Measurements from ENCODE around the gene IGF2. TPM values are rescaled to one million over a fixed set of nuclear protein-coding genes. Genes with fewer than 3 reads are reported as not detected.

The IGF2 gene
- total RNA-seq, 2 experiments from 2014 or later = not detected

DNA sequence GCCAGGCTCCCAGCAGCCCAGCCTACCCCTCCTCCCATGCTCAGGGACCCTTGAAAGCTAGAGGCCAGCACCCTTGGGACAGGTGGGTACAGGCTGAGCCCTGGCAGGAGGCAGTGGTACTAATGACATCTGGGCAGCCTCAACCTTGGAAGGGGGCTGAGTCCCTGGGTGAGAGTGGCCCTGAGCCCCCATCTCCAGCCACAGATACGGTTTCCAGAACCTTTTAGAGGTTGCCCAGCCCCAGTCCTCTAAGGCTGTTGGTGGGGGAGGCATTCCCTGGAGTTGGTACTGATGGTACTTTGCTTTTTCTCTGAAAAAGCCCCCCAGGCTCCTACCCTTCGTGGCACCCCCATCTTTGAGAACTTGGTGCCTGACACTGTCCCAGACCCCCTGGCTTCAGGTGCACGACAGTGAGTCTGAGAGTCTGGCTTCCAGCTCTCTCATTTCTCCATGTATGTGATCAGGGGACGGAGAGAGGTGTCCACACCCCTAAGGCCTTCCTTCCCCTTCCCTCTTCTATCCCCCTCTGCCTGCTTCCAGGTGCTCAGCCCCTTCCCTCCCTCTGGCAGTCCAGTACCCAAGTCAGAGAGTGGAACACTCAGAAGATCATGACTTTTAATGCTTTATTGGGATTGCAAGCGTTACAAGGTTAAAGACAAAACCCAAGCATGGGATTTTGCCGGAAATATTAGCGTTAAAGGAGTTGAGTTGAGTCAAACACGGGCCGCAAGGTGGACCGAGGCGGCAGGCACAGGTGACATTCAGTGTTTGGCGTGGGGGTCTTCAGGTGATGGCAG lies 10.5 kb downstream of the IGF2 start:
- DNase-seq (no peak), ATAC-seq (ENCODE audit: poor library complexity) (no peak)
- TF ChIP-seq, protein P1, sequence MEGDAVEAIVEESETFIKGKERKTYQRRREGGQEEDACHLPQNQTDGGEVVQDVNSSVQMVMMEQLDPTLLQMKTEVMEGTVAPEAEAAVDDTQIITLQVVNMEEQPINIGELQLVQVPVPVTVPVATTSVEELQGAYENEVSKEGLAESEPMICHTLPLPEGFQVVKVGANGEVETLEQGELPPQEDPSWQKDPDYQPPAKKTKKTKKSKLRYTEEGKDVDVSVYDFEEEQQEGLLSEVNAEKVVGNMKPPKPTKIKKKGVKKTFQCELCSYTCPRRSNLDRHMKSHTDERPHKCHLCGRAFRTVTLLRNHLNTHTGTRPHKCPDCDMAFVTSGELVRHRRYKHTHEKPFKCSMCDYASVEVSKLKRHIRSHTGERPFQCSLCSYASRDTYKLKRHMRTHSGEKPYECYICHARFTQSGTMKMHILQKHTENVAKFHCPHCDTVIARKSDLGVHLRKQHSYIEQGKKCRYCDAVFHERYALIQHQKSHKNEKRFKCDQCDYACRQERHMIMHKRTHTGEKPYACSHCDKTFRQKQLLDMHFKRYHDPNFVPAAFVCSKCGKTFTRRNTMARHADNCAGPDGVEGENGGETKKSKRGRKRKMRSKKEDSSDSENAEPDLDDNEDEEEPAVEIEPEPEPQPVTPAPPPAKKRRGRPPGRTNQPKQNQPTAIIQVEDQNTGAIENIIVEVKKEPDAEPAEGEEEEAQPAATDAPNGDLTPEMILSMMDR (IDR thresholded peaks at IDR 0.05) = no peak
- Histone ChIP-seq H3K36me3 (ENCODE audit: insufficient read depth, low read length) (no peaks in the 10 kb centered on the region), H3K4me1 (ENCODE audit: insufficient read depth, low read length) (no peaks in the 10 kb centered on the region), H3K4me3 (ENCODE audit: low read length) (no peak overlapping the region), H3K27me3 (ENCODE audit: control insufficient read depth in 1 of 2, insufficient read depth in 2 of 2, low read length in 2 of 2) (peaks cover 4 to 6% of the 10 kb centered on the region in 2 experiments), H3K9me3 (ENCODE audit: control insufficient read depth in 1 of 2, insufficient read depth in 1 of 2, low read length in 2 of 2) (peaks cover 0 to 10% of the 10 kb centered on the region in 2 experiments), H3K27ac (ENCODE audit: low read depth in 1 of 2, low read length in 2 of 2) (no peak overlapping the region)
- H3K27ac Mint-ChIP-seq = no peak overlapping the region
- CTCF ChIA-PET = no interaction called here
- peaks cover 21% of the 10 kb centered on the region for H3K27me3 Mint-ChIP-seq
- intact Hi-C loops (cut with DNase I, micrococcal nuclease) = no loop called here
- H3K4me1 Mint-ChIP-seq (ENCODE audit: low read depth) = no peaks in the 10 kb centered on the region
- no peaks in the 10 kb centered on the region for H3K36me3 Mint-ChIP-seq (ENCODE audit: low read depth)
- no peaks in the 10 kb centered on the region for H3K9me3 Mint-ChIP-seq
- POLR2A ChIA-PET = no interaction called here
- H3K4me3 Mint-ChIP-seq = no peak overlapping the region

DNA sequence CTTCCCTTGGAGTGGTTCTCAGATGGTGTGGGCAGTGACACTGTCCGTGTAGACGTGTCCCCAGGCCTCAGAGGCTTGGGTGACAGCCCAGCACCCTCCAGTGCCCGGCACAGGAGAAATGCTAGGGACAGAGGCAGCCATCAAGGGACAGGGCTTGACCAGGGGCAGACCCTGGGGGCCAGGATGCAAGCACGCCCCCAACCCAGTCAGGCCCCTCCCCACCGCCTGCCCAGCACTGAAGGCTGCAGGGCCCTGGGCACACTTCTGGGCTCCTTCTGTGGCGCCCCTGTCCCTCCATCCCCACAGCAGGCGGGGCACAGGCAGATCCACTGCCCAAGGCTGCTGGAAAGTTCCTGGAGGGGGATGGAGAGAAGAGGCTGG lies 11.1 kb downstream of the IGF2 start:
- peaks cover 21% of the 10 kb centered on the region for H3K27me3 Mint-ChIP-seq
- TF ChIP-seq, protein P1 (IDR thresholded peaks at IDR 0.05) = no peak
- no peak overlapping the region for H3K27ac ChIP-seq (ENCODE audit: low read depth in 1 of 2, low read length in 2 of 2)

DNA sequence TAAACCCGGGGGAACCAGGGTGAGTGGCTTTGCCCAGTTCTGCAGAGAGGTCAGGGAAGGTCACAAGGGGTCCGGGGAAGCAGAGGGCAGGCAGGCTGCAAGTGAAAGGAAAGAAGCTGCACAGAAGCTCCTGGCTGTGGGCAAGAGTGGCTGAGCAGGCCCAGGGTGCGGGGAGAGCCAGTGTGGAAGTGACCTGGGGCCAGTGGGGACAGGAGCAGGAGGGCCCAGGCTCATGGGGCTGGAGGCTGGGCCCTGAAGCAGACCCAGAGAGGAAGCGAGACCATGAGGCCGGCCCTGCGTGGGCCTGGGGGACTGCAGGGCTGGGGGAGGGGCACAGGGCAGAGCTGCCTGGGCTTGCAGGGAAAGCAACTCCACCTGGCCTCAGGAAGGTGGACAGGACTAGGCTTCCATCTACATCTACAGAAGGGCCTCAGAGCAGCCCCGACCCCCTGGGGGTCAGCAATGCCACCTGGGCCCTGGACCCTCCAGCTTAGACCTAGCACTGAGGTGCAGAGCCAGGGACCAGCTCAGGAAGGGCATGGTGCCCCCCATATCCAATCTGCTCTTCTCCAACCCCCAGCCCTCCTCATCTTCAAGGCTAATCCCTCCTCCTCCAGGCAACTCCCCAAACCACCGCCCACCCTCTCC lies 11.6 kb downstream of the IGF2 start:
- no peak overlapping the region for H3K27ac ChIP-seq (ENCODE audit: low read depth in 1 of 2, low read length in 2 of 2)
- H3K4me3 Mint-ChIP-seq = no peak overlapping the region
- no peaks in the 10 kb centered on the region for H3K4me1 ChIP-seq (ENCODE audit: insufficient read depth, low read length)
- CTCF ChIA-PET = no interaction called here
- no peaks in the 10 kb centered on the region for H3K4me1 Mint-ChIP-seq (ENCODE audit: low read depth)
- intact Hi-C loops (cut with DNase I, micrococcal nuclease) = no loop called here
- H3K36me3 ChIP-seq (ENCODE audit: insufficient read depth, low read length) = no peaks in the 10 kb centered on the region
- H3K9me3 Mint-ChIP-seq = no peaks in the 10 kb centered on the region
- TF ChIP-seq, protein P1 (IDR thresholded peaks at IDR 0.05) = no peak
- H3K9me3 ChIP-seq (ENCODE audit: control insufficient read depth in 1 of 2, insufficient read depth in 1 of 2, low read length in 2 of 2) = peaks cover 0 to 10% of the 10 kb centered on the region in 2 experiments
- no peak for DNase-seq
- no peak for ATAC-seq (ENCODE audit: poor library complexity)
- H3K27me3 Mint-ChIP-seq = peaks cover 18% of the 10 kb centered on the region
- H3K36me3 Mint-ChIP-seq (ENCODE audit: low read depth) = no peaks in the 10 kb centered on the region
- no peak overlapping the region for H3K4me3 ChIP-seq (ENCODE audit: low read length)
- peaks cover 0 to 2% of the 10 kb centered on the region in 2 experiments for H3K27me3 ChIP-seq (ENCODE audit: control insufficient read depth in 1 of 2, insufficient read depth in 2 of 2, low read length in 2 of 2)
- no peak overlapping the region for H3K27ac Mint-ChIP-seq
- POLR2A ChIA-PET = no interaction called here

More for the DNA sequence above, 11.1 kb downstream of the IGF2 start:
- H3K27ac Mint-ChIP-seq = no peak overlapping the region
- Histone ChIP-seq H3K4me3 (ENCODE audit: low read length) (no peak overlapping the region), H3K36me3 (ENCODE audit: insufficient read depth, low read length) (no peaks in the 10 kb centered on the region), H3K9me3 (ENCODE audit: control insufficient read depth in 1 of 2, insufficient read depth in 1 of 2, low read length in 2 of 2) (peaks cover 0 to 10% of the 10 kb centered on the region in 2 experiments), H3K4me1 (ENCODE audit: insufficient read depth, low read length) (no peaks in the 10 kb centered on the region), H3K27me3 (ENCODE audit: control insufficient read depth in 1 of 2, insufficient read depth in 2 of 2, low read length in 2 of 2) (peaks cover under 1 to 1% of the 10 kb centered on the region in 2 experiments)
- intact Hi-C loops (cut with DNase I, micrococcal nuclease) = no loop called here
- no peaks in the 10 kb centered on the region for H3K36me3 Mint-ChIP-seq (ENCODE audit: low read depth)
- no peaks in the 10 kb centered on the region for H3K4me1 Mint-ChIP-seq (ENCODE audit: low read depth)
- no peak for DNase-seq
- H3K9me3 Mint-ChIP-seq = no peaks in the 10 kb centered on the region
- H3K4me3 Mint-ChIP-seq = no peak overlapping the region
- no peak for ATAC-seq (ENCODE audit: poor library complexity)
- ChIA-PET POLR2A (no interaction called here), CTCF (no interaction called here)
